HepG2 (cell line): Measurements from ENCODE around the gene BAHCC1. TPM values are rescaled to one million over a fixed set of nuclear protein-coding genes. Genes with fewer than 3 reads are reported as not detected.

Experiments used
- ARNTL ChIP-seq: sonication (generic); formaldehyde crosslinking; IDR thresholded peaks from 2 replicates; pipeline ENCODE4 v1.4.0; 2020; ENCODE audit warnings: mild to moderate bottlenecking, missing genetic modification reagents
- FOSL2 ChIP-seq: sonication (generic); formaldehyde crosslinking; IDR thresholded peaks from 2 replicates; pipeline ENCODE4 v1.4.0; 2020; ENCODE audit warnings: missing genetic modification reagents
- HIVEP1 ChIP-seq: sonication (generic); formaldehyde crosslinking; IDR thresholded peaks from 2 replicates; pipeline ENCODE4 v1.4.0; 2020; ENCODE audit warnings: mild to moderate bottlenecking, missing genetic modification reagents
- HNRNPK ChIP-seq: fragments of 200-400 bp; formaldehyde crosslinking; IDR thresholded peaks from 2 replicates; pipeline ENCODE4 v1.6.1; 2018; ENCODE audit warnings: low read length, low read depth, moderate library complexity, mild to moderate bottlenecking; ENCODE audit not compliant: poor library complexity, severe bottlenecking
- JUN ChIP-seq: sonication (generic); formaldehyde crosslinking; IDR thresholded peaks from 2 replicates; pipeline ENCODE4 v1.4.0; 2020; ENCODE audit warnings: mild to moderate bottlenecking, missing genetic modification reagents
- KDM6A ChIP-seq: IDR thresholded peaks from 2 replicates; pipeline ENCODE4 v1.6.1; 2016; ENCODE audit warnings: low read depth
- KLF11 ChIP-seq: IDR thresholded peaks from 2 replicates; pipeline ENCODE4 v1.6.1; 2016; ENCODE audit warnings: missing compliant biosample characterization
- NFKBIZ ChIP-seq: IDR thresholded peaks from 2 replicates; pipeline ENCODE4 v1.6.1; 2018; ENCODE audit warnings: missing genetic modification reagents, missing compliant biosample characterization
- RBFOX2 ChIP-seq: fragments of 200-400 bp; formaldehyde crosslinking; IDR thresholded peaks from 2 replicates; pipeline ENCODE4 v1.6.1; 2017; ENCODE audit warnings: low read depth, mild to moderate bottlenecking, low read length
- TCF7 ChIP-seq: sonication (generic); IDR thresholded peaks from 2 replicates; pipeline ENCODE4 v1.6.1; 2016; ENCODE audit warnings: antibody characterized with exemption, low read depth
- U2AF2 ChIP-seq: fragments of 200-400 bp; formaldehyde crosslinking; IDR thresholded peaks from 2 replicates; pipeline ENCODE4 v1.6.1; 2017; ENCODE audit warnings: low read depth, mild to moderate bottlenecking, low read length
- ZMAT3 ChIP-seq: sonication (generic); formaldehyde crosslinking; conservative IDR thresholded peaks from 2 replicates; pipeline ENCODE4 v1.7.0; 2021; ENCODE audit warnings: missing genetic modification reagents
- ZNF260 ChIP-seq: sonication (generic); formaldehyde crosslinking; IDR thresholded peaks from 2 replicates; pipeline ENCODE4 v1.4.0; 2020; ENCODE audit warnings: missing genetic modification reagents, low read depth, mild to moderate bottlenecking, borderline replicate concordance
- ZNF274 ChIP-seq: sonication (generic); formaldehyde crosslinking; IDR thresholded peaks from 2 replicates; pipeline ENCODE4 v1.5.1; 2020; ENCODE audit warnings: mild to moderate bottlenecking, missing genetic modification reagents
- ZNF484 ChIP-seq: sonication (generic); formaldehyde crosslinking; IDR thresholded peaks from 2 replicates; pipeline ENCODE4 v1.5.1; 2020; ENCODE audit warnings: mild to moderate bottlenecking, low read depth, missing genetic modification reagents, borderline replicate concordance
- ZNF547 ChIP-seq: sonication (generic); formaldehyde crosslinking; IDR thresholded peaks from 2 replicates; pipeline ENCODE4 v1.5.1; 2020; ENCODE audit warnings: mild to moderate bottlenecking, missing genetic modification reagents
- polyA plus RNA-seq, 8 experiments: library from polyadenylated mRNA; depleted of rRNA in 3 of 8; stranded (reverse) in 7 of 8; unstranded in 1 of 8; fragments of >200 nt; fragmentation: Illumina TruSeq in 4 of 8; extraction: Trizol in 4 of 8; gene quantifications; 2 replicates each; pipeline versions ENCODE4 v1.2.1 to v1.2.3, GENCODE V29; 2011 to 2016; ENCODE audit warnings: low read depth in 4 of 8, missing spikeins in 1 of 8, mixed read lengths in 1 of 8; ENCODE audit not compliant: insufficient read depth in 1 of 8
- total RNA-seq, 5 experiments: library from RNA; depleted of rRNA; stranded (reverse); fragments of >200 nt; fragmentation: Illumina TruSeq; extraction: Trizol; gene quantifications; 2 replicates each; pipeline ENCODE4 v1.2.3, GENCODE V29; 2016; ENCODE audit warnings: low read depth in 1 of 5
- TF ChIP-seq, protein P1 (sequence below): IDR thresholded peaks from 2 replicates; pipeline ENCODE4 v1.6.1; 2016
- TF ChIP-seq, protein P2 (sequence below): sonication (generic); formaldehyde crosslinking; IDR thresholded peaks from 2 replicates; pipeline ENCODE4 v1.8.1; 2023; ENCODE audit warnings: mild to moderate bottlenecking, missing genetic modification reagents
- TF ChIP-seq, protein P3 (sequence below): IDR thresholded peaks from 2 replicates; pipeline ENCODE4 v1.6.1; 2016; ENCODE audit warnings: missing compliant biosample characterization, missing genetic modification reagents, borderline replicate concordance
- TF ChIP-seq, protein P4 (sequence below): IDR thresholded peaks from 2 replicates; pipeline ENCODE4 v1.6.1; 2016; ENCODE audit warnings: low read depth, missing genetic modification reagents, missing compliant biosample characterization
- TF ChIP-seq, protein P5 (sequence below): sonication (generic); formaldehyde crosslinking; IDR thresholded peaks from 2 replicates; pipeline ENCODE4 v1.4.0; 2020; ENCODE audit warnings: mild to moderate bottlenecking, low read depth, missing genetic modification reagents

BAHCC1 gene
- total and polyA plus RNA-seq, 2 of the 13 experiments (the other 11 are each of a cell fraction or from before 2014, with no cell fraction given) = 1.4 to 1.7 TPM

DNA sequence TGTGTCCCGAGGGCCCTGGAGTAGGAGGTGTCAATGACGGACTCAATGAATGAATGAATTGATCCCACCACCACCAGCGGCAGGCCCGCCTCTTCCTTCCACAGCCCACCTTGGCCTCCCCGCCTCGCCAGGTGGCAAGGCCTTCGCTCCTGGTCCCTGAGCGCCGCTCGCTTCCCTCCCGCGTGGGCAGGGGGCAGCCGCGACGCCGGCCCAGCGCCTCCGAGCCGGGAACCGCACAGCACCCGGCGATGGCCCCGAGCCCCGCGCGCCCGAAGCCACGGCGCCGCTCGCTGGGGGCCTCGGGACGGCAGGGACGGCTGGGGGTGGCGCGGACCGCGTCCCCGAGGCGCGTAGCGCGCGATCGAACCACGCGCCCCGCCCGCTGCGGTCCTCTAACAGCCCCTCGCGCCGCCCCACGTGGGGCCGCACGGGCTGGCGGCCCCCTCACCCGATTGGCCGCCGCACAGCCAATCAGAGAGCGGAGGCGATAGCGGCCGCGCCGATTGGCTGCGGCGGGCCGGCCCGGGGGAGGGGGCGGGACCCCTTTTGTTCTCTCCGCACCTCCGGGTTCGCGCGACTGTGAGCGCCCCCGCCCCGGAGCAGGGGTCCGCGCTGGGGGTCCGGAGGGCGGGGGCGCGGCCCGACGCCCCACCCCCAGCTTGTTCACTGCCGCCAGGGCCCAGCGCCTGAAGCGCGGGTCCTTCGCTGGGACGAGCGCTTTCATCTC lies 86.0 kb downstream of the BAHCC1 start (continued):
- TF ChIP-seq KLF11 (no peak), JUN (CRISPR knock-in tag) (no peak), HIVEP1 (CRISPR knock-in tag) (no peak), NFKBIZ (CRISPR knock-in tag) (no peak), RBFOX2 (0 out of 2 replicates have a peak, but pooled peaks have one; percentile 27), FOSL2 (CRISPR knock-in tag) (no peak), ARNTL (CRISPR knock-in tag) (0 out of 2 replicates have a peak, but pooled peaks have one; percentile 41), HNRNPK (peak; percentile 22), U2AF2 (no peak), ZNF547 (peak; percentile 46; the same call in 1 of the 2 replicates), ZNF484 (CRISPR knock-in tag) (no peak), KDM6A (CRISPR knock-in tag) (no peak), ZNF260 (CRISPR knock-in tag) (no peak), ZNF274 (CRISPR knock-in tag) (no peak), TCF7 (no peak), ZMAT3 (CRISPR knock-in tag) (no peak)
- TF ChIP-seq, protein P1, sequence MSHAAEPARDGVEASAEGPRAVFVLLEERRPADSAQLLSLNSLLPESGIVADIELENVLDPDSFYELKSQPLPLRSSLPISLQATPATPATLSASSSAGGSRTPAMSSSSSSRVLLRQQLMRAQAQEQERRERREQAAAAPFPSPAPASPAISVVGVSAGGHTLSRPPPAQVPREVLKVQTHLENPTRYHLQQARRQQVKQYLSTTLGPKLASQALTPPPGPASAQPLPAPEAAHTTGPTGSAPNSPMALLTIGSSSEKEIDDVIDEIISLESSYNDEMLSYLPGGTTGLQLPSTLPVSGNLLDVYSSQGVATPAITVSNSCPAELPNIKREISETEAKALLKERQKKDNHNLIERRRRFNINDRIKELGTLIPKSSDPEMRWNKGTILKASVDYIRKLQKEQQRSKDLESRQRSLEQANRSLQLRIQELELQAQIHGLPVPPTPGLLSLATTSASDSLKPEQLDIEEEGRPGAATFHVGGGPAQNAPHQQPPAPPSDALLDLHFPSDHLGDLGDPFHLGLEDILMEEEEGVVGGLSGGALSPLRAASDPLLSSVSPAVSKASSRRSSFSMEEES = no peak
- TF ChIP-seq, protein P2, sequence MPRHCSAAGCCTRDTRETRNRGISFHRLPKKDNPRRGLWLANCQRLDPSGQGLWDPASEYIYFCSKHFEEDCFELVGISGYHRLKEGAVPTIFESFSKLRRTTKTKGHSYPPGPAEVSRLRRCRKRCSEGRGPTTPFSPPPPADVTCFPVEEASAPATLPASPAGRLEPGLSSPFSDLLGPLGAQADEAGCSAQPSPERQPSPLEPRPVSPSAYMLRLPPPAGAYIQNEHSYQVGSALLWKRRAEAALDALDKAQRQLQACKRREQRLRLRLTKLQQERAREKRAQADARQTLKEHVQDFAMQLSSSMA = no peak
- TF ChIP-seq, protein P3, sequence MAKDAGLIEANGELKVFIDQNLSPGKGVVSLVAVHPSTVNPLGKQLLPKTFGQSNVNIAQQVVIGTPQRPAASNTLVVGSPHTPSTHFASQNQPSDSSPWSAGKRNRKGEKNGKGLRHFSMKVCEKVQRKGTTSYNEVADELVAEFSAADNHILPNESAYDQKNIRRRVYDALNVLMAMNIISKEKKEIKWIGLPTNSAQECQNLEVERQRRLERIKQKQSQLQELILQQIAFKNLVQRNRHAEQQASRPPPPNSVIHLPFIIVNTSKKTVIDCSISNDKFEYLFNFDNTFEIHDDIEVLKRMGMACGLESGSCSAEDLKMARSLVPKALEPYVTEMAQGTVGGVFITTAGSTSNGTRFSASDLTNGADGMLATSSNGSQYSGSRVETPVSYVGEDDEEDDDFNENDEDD (CRISPR knock-in tag) = peak; percentile 61; the same call in 1 of the 2 replicates
- TF ChIP-seq, protein P4, sequence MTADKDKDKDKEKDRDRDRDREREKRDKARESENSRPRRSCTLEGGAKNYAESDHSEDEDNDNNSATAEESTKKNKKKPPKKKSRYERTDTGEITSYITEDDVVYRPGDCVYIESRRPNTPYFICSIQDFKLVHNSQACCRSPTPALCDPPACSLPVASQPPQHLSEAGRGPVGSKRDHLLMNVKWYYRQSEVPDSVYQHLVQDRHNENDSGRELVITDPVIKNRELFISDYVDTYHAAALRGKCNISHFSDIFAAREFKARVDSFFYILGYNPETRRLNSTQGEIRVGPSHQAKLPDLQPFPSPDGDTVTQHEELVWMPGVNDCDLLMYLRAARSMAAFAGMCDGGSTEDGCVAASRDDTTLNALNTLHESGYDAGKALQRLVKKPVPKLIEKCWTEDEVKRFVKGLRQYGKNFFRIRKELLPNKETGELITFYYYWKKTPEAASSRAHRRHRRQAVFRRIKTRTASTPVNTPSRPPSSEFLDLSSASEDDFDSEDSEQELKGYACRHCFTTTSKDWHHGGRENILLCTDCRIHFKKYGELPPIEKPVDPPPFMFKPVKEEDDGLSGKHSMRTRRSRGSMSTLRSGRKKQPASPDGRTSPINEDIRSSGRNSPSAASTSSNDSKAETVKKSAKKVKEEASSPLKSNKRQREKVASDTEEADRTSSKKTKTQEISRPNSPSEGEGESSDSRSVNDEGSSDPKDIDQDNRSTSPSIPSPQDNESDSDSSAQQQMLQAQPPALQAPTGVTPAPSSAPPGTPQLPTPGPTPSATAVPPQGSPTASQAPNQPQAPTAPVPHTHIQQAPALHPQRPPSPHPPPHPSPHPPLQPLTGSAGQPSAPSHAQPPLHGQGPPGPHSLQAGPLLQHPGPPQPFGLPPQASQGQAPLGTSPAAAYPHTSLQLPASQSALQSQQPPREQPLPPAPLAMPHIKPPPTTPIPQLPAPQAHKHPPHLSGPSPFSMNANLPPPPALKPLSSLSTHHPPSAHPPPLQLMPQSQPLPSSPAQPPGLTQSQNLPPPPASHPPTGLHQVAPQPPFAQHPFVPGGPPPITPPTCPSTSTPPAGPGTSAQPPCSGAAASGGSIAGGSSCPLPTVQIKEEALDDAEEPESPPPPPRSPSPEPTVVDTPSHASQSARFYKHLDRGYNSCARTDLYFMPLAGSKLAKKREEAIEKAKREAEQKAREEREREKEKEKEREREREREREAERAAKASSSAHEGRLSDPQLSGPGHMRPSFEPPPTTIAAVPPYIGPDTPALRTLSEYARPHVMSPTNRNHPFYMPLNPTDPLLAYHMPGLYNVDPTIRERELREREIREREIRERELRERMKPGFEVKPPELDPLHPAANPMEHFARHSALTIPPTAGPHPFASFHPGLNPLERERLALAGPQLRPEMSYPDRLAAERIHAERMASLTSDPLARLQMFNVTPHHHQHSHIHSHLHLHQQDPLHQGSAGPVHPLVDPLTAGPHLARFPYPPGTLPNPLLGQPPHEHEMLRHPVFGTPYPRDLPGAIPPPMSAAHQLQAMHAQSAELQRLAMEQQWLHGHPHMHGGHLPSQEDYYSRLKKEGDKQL = no peak
- TF ChIP-seq, protein P5, sequence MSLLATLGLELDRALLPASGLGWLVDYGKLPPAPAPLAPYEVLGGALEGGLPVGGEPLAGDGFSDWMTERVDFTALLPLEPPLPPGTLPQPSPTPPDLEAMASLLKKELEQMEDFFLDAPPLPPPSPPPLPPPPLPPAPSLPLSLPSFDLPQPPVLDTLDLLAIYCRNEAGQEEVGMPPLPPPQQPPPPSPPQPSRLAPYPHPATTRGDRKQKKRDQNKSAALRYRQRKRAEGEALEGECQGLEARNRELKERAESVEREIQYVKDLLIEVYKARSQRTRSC = no peak
